Endothelial cell of umbilical vein (primary cell): ENCODE data around the gene BRD3. TPM values are rescaled to one million over a fixed set of nuclear protein-coding genes. Genes with fewer than 3 reads are reported as not detected.
"Not testable (repeated sequence)": the region's sequence is repeated elsewhere in the genome, so short reads cannot be mapped to it uniquely, and the experiment has no call there.

Source experiments
- BruUV-seq: library from RNA; stranded (reverse); fragments of 400-500 nt; replicated peaks from 2 replicates; lab custom pipeline; 2021; lab: Mats Ljungman, UMichigan
- CTCF ChIA-PET: fragments of 300-600, 350-600 bp; sonication (Branson Sonifier 250); formaldehyde crosslinking; loops from one replicate; lab custom pipeline; 2021; ENCODE audit warnings: antibody characterized with exemption, inconsistent platforms; lab: Charles Lee
- POLR2A ChIA-PET: fragments of 300-600, 350-600 bp; sonication (Branson Sonifier 250); formaldehyde crosslinking; loops from one replicate; lab custom pipeline; 2021; ENCODE audit warnings: antibody characterized with exemption, inconsistent platforms; lab: Charles Lee
- DNase-seq: peaks from one replicate; pipeline ENCODE4 v3.0.0-alpha.2; 2011; ENCODE audit warnings: low read depth, low spot score
- FAIRE-seq: peaks from 2 replicates; lab custom pipeline; 2011; peaks lifted over from hg19 to GRCh38; lab: Jason Lieb, UNC
- H2AFZ ChIP-seq: 2 replicates; pipeline ENCODE4 v1.6.0; 2012; ENCODE audit warnings: low read depth, low read length, control low read depth, inconsistent platforms
- H3K27ac ChIP-seq: 2 replicates; pipeline ENCODE4 v1.5.1; 2011; ENCODE audit warnings: low read depth, mild to moderate bottlenecking, control low read depth, low read length, moderate library complexity; ENCODE audit not compliant: insufficient read depth
- H3K27me3 ChIP-seq, 2 experiments: 2 replicates each; pipeline versions ENCODE4 v1.6.0 to v1.6.1; 2011; ENCODE audit warnings: low read length in 2 of 2, mixed read lengths in 1 of 2; ENCODE audit not compliant: control insufficient read depth in 2 of 2, insufficient read depth in 2 of 2
- H3K36me3 ChIP-seq, 2 experiments: 2 replicates in 1 of 2; 3 replicates in 1 of 2; pipeline ENCODE4 v1.5.1; 2011; ENCODE audit warnings: low read length in 2 of 2, mild to moderate bottlenecking in 1 of 2, moderate library complexity in 1 of 2; ENCODE audit not compliant: control insufficient read depth in 2 of 2, insufficient read depth in 2 of 2; ENCODE audit errors: extremely low read depth in 1 of 2
- H3K4me1 ChIP-seq: 3 replicates; pipeline ENCODE4 v1.5.1; 2011; ENCODE audit warnings: mild to moderate bottlenecking, low read length; ENCODE audit not compliant: control insufficient read depth, insufficient read depth; ENCODE audit errors: extremely low read depth
- H3K4me2 ChIP-seq: 2 replicates; pipeline ENCODE4 v1.6.1; 2011; ENCODE audit warnings: low read length, control low read depth, mixed read lengths; ENCODE audit not compliant: insufficient read depth
- H3K4me3 ChIP-seq, 3 experiments: fragments of 200-600 bp in 1 of 3; sonication (generic), shearing (Covaris generic) in 1 of 3; replicated peaks in 1 of 3; 2 replicates each; pipeline ENCODE4 v1.5.1; 2011 to 2016; ENCODE audit warnings: control low read depth in 3 of 3, low read length in 3 of 3, mild to moderate bottlenecking in 2 of 3, inconsistent platforms in 1 of 3, low read depth in 1 of 3, moderate library complexity in 1 of 3; ENCODE audit not compliant: insufficient read depth in 1 of 3
- H3K79me2 ChIP-seq: 2 replicates; pipeline ENCODE4 v1.6.0; 2012; ENCODE audit warnings: low read length, inconsistent platforms; ENCODE audit not compliant: control insufficient read depth, insufficient read depth
- H3K9ac ChIP-seq: replicated peaks from 2 replicates; pipeline ENCODE3; 2011; ENCODE audit warnings: low read length, control low read depth; ENCODE audit not compliant: insufficient read depth; ENCODE audit errors: extremely low read depth
- H3K9me1 ChIP-seq: replicated peaks from 3 replicates; pipeline ENCODE4 v1.6.0; 2011; ENCODE audit warnings: mild to moderate bottlenecking, low read length; ENCODE audit not compliant: control insufficient read depth, insufficient read depth; ENCODE audit errors: extremely low read depth
- H3K9me3 ChIP-seq: replicated peaks from 2 replicates; pipeline ENCODE4 v1.5.1; 2012; ENCODE audit warnings: low read length, inconsistent platforms; ENCODE audit not compliant: control insufficient read depth, insufficient read depth
- H4K20me1 ChIP-seq: replicated peaks from 2 replicates; pipeline ENCODE3; 2011; ENCODE audit warnings: mild to moderate bottlenecking, low read length; ENCODE audit not compliant: control insufficient read depth, insufficient read depth; ENCODE audit errors: extremely low read depth
- EZH2 ChIP-seq: IDR thresholded peaks from 2 replicates; pipeline ENCODE4 v1.6.1; 2012; ENCODE audit warnings: borderline replicate concordance, low read depth, mild to moderate bottlenecking, moderate library complexity, low read length, inconsistent platforms; ENCODE audit not compliant: severe bottlenecking
- FOS ChIP-seq: IDR thresholded peaks from 2 replicates; pipeline ENCODE4 v1.6.1; 2011; ENCODE audit warnings: mild to moderate bottlenecking, low read length, moderate library complexity, borderline replicate concordance; ENCODE audit not compliant: insufficient read depth
- GATA2 ChIP-seq: IDR thresholded peaks from 2 replicates; pipeline ENCODE4 v1.7.0; 2011; ENCODE audit warnings: low read depth, mild to moderate bottlenecking, moderate library complexity, mixed read lengths, low read length; ENCODE audit not compliant: insufficient read length, insufficient read depth
- JUN ChIP-seq: IDR thresholded peaks from 2 replicates; pipeline ENCODE4 v1.6.1; 2011; ENCODE audit warnings: borderline replicate concordance, low read depth; ENCODE audit not compliant: insufficient read length, insufficient read depth
- MYC ChIP-seq: IDR thresholded peaks from one replicate; pipeline ENCODE4 v1.6.1; 2011; ENCODE audit warnings: mild to moderate bottlenecking, low read depth, low read length
- POLR2A ChIP-seq: IDR thresholded peaks from 2 replicates; pipeline ENCODE4 v1.6.1; 2012; ENCODE audit warnings: low read depth, mild to moderate bottlenecking, control low read depth, low read length
- POLR2AphosphoS5 ChIP-seq: IDR thresholded peaks from 2 replicates; pipeline ENCODE4 v1.6.1; 2012; ENCODE audit warnings: low read depth, mild to moderate bottlenecking, control low read depth, low read length, moderate library complexity; ENCODE audit not compliant: insufficient read depth
- dilution Hi-C: fragments of 300-500 bp; cut with MboI; formaldehyde crosslinking; loops from one replicate; pipeline ENCODE4 v1.15.0; 2019; ENCODE audit warnings: low sequenced_read_pairs; ENCODE audit not compliant: extremely low pct_ligation_motif_present
- intact Hi-C: fragments of 100-400 bp; cut with micrococcal nuclease; formaldehyde crosslinking; loops from one replicate; pipeline ENCODE4 v1.10.0; 2022
- polyA plus RNA-seq, 4 experiments: library from polyadenylated mRNA; depleted of rRNA in 3 of 4; stranded (reverse) in 3 of 4; unstranded in 1 of 4; fragments of >200 nt; gene quantifications; 2 replicates each; pipeline versions ENCODE4 v1.2.1 to v1.2.3, GENCODE V29; 2011 to 2012; ENCODE audit warnings: missing spikeins in 1 of 4
- total RNA-seq: library from RNA; stranded (reverse); gene quantifications from 2 replicates; pipeline ENCODE4 v1.2.3, GENCODE V29; 2021
- TF ChIP-seq, protein P1 (sequence below): IDR thresholded peaks from 2 replicates; pipeline ENCODE4 v1.6.1; 2011; ENCODE audit not compliant: insufficient read depth, insufficient read length
- TF ChIP-seq, protein P2 (sequence below), 2 donors: IDR thresholded peaks; 1 replicate in 1 of 2; 2 replicates in 1 of 2; pipeline ENCODE4 v1.5.1; 2011; ENCODE audit warnings: low read length in 2 of 2, mild to moderate bottlenecking in 2 of 2, moderate library complexity in 2 of 2, control low read depth in 1 of 2, inconsistent platforms in 1 of 2, low read depth in 1 of 2; ENCODE audit not compliant: insufficient read depth in 1 of 2; ENCODE audit errors: extremely low read depth in 1 of 2

Gene BRD3
- total and polyA plus RNA-seq, 2 donors (not counting 3 experiments of a cell fraction or from before 2014, with no cell fraction given), result 10.5 to 47.1 TPM

DNA sequence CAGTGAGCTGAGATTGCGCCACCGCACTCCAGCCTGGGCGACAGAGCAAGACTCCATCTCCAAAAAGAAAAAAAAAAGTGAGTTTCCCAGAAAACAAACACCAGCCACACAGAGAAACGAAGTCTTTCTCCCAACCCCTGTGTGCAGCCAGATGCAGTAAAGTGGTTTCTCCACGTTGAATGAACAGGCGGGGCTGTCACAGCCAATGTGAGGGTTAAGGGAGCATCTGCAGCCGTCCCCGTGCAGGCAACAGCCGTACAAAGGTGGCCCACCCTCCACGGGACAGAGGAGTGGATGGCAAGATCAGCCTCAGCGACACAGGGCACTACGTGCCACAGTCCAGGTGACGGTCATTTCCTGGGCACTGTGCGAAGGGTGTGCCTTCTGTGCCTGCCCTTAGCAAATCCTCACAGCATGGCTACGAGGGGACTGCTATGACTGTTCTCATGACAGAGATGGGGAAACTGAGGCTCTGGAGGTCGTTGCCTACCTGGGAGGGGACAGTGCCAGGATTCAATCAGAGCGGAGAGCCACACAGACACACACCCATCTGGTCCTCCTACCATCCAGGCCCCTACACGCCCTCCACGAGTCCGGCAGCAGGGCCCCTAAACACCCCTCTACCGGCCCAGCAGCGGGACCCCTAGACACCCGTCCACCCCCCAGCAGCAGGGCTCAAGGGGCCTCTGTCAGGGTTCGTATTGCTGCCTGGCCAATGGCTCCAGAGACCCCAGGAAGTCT lies 78.0 kb downstream of the BRD3 start:
- no peaks in the 10 kb centered on the region for H3K9me3 ChIP-seq
- CTCF ChIA-PET, result interaction anchor here (1.3 kb wide), 1 partner anchor 145 kb away, joined by 3 read pairs; no protein-coding TSS in a partner anchor

DNA sequence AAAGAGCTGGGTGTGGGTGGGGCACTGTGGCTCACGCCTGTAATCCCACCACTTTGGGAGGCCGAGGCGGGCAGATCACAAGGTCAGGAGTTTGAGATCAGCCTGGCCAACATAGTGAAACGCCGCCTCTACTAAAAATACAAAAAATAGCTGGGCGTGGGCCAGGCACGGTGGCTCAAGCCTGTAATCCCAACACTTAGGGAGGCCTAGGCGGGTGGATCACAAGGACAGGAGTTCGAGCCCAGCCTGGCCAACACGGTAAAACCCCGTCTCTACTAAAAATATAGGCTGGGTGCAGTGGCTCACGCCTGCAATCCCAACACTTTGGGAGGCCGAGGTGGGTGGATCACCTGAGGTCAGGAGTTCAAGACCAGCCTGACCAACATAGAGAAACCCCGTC lies 79.1 kb downstream of the BRD3 start:
- H3K27me3 ChIP-seq, H4K20me1 ChIP-seq, H2AFZ ChIP-seq, H3K4me2 ChIP-seq, BruUV-seq, H3K9ac ChIP-seq, CTCF ChIA-PET, H3K9me3 ChIP-seq, H3K4me3 ChIP-seq, POLR2A ChIA-PET, dilution Hi-C loops, DNase-seq, FAIRE-seq, H3K36me3 ChIP-seq, H3K27ac ChIP-seq, intact Hi-C loops, H3K9me1 ChIP-seq: not testable (repeated sequence)
- Histone ChIP-seq H3K4me1 (peaks cover 15% of the 10 kb centered on the region), H3K79me2 (peaks cover 73% of the 10 kb centered on the region)

More for the DNA sequence above, 78.0 kb downstream of the BRD3 start:
- DNase-seq, result no peak
- peak overlapping the region; percentile 1 for H3K27ac ChIP-seq
- no peak for TF ChIP-seq POLR2A
- TF ChIP-seq, protein P1, sequence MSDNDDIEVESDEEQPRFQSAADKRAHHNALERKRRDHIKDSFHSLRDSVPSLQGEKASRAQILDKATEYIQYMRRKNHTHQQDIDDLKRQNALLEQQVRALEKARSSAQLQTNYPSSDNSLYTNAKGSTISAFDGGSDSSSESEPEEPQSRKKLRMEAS, result no peak
- TF ChIP-seq, protein P2, sequence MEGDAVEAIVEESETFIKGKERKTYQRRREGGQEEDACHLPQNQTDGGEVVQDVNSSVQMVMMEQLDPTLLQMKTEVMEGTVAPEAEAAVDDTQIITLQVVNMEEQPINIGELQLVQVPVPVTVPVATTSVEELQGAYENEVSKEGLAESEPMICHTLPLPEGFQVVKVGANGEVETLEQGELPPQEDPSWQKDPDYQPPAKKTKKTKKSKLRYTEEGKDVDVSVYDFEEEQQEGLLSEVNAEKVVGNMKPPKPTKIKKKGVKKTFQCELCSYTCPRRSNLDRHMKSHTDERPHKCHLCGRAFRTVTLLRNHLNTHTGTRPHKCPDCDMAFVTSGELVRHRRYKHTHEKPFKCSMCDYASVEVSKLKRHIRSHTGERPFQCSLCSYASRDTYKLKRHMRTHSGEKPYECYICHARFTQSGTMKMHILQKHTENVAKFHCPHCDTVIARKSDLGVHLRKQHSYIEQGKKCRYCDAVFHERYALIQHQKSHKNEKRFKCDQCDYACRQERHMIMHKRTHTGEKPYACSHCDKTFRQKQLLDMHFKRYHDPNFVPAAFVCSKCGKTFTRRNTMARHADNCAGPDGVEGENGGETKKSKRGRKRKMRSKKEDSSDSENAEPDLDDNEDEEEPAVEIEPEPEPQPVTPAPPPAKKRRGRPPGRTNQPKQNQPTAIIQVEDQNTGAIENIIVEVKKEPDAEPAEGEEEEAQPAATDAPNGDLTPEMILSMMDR (IDR thresholded peaks at IDR 0.05; ENCODE audit: extremely low read depth in 1 of 2, insufficient read depth in 1 of 2, low read depth in 1 of 2, low read length in 2 of 2), result no peak
- TF ChIP-seq EZH2, result no peak
- no peak for TF ChIP-seq FOS
- TF ChIP-seq POLR2AphosphoS5, result no peak
- TF ChIP-seq MYC, result no peak
- TF ChIP-seq GATA2, result no peak
- TF ChIP-seq JUN, result no peak
- H3K27me3 ChIP-seq, result no peaks in the 10 kb centered on the region
- no peaks in the 10 kb centered on the region for H3K9me1 ChIP-seq
- no TSS peak for BruUV-seq
- intact Hi-C loops, result loop anchor here (2.0 to 5.0 kb wide), 3 partner anchors 29 to 142 kb away; no protein-coding TSS in a partner anchor
- no peak overlapping the region for H3K4me3 ChIP-seq
- no peaks in the 10 kb centered on the region for H3K36me3 ChIP-seq
- no peak for FAIRE-seq
- no peak overlapping the region for H2AFZ ChIP-seq
- H3K4me2 ChIP-seq, result peak overlapping the region; percentile 42
- H4K20me1 ChIP-seq, result no peaks in the 10 kb centered on the region
- H3K9ac ChIP-seq, result no peak overlapping the region
- POLR2A ChIA-PET, result no interaction called here
- dilution Hi-C loops, result no loop called here
- H3K79me2 ChIP-seq, result peaks cover 65% of the 10 kb centered on the region
- peaks cover 15% of the 10 kb centered on the region for H3K4me1 ChIP-seq
